HG03095 (cell line): ENCODE measurements around the gene R3HCC1L.
"Not testable (repeated sequence)": the region's sequence is repeated elsewhere in the genome, so short reads cannot be mapped to it uniquely, and the experiment has no call there.

Source experiments
- ATAC-seq: cut with Tn5 transposase; IDR thresholded peaks from one replicate; pipeline ENCODE4 v1.9.1; 2021; ENCODE audit warnings: moderate library complexity; ENCODE audit not compliant: unreplicated experiment

R3HCC1L gene

GRCh38 chr10:98128802-98129201 lies 5.7 kb upstream of the R3HCC1L start:
- no peak for ATAC-seq

GRCh38 chr10:98131619-98132018 lies 2.8 kb upstream of the R3HCC1L start:
- no peak for ATAC-seq

- ATAC-seq = peak; percentile 27
Measured at GRCh38 chr10:98133075-98133752, 1.2 kb upstream of the R3HCC1L start.

GRCh38 chr10:98134117-98134430 lies 383 bp upstream of the R3HCC1L start:
- no peak for ATAC-seq

- ATAC-seq = no peak
Measured at GRCh38 chr10:98135222-98135899, 904 bp downstream of the R3HCC1L start.

GRCh38 chr10:98136775-98137174 lies 2.3 kb downstream of the R3HCC1L start:
- not testable (repeated sequence) for ATAC-seq

- no peak for ATAC-seq
Measured at GRCh38 chr10:98138031-98138430, 3.6 kb downstream of the R3HCC1L start.

GRCh38 chr10:98139431-98139830 lies 5.0 kb downstream of the R3HCC1L start:
- ATAC-seq = no peak

- no peak for ATAC-seq
Measured at GRCh38 chr10:98141484-98142073, 7.1 kb downstream of the R3HCC1L start.

- ATAC-seq = no peak
Measured at GRCh38 chr10:98144985-98145384, 10.5 kb downstream of the R3HCC1L start.

- no peak for ATAC-seq
Measured at GRCh38 chr10:98149858-98150257, 15.4 kb downstream of the R3HCC1L start.

- ATAC-seq = no peak
Measured at GRCh38 chr10:98150544-98150943, 16.1 kb downstream of the R3HCC1L start.

- not testable (repeated sequence) for ATAC-seq
Measured at GRCh38 chr10:98152778-98153177, 18.3 kb downstream of the R3HCC1L start.

GRCh38 chr10:98153213-98153958 lies 18.9 kb downstream of the R3HCC1L start:
- not testable (repeated sequence) for ATAC-seq

GRCh38 chr10:98154076-98154475 lies 19.6 kb downstream of the R3HCC1L start:
- no peak for ATAC-seq

- no peak for ATAC-seq
Measured at GRCh38 chr10:98158576-98158975, 24.1 kb downstream of the R3HCC1L start.

GRCh38 chr10:98163941-98164340 lies 29.5 kb downstream of the R3HCC1L start:
- ATAC-seq = no peak

GRCh38 chr10:98167191-98167590 lies 32.7 kb downstream of the R3HCC1L start:
- peak; percentile 46 for ATAC-seq

- ATAC-seq = no peak
Measured at GRCh38 chr10:98168147-98168546, 33.7 kb downstream of the R3HCC1L start.

- ATAC-seq = no peak
Measured at GRCh38 chr10:98168766-98169165, 34.3 kb downstream of the R3HCC1L start.

GRCh38 chr10:98169379-98169778 lies 34.9 kb downstream of the R3HCC1L start:
- no peak for ATAC-seq
